Trophoblast cell (in vitro differentiated cells and primary cell): ENCODE results near the gene COL1A2.

Source experiments
- DNase-seq, 2 donors: peaks; one replicate each; pipeline ENCODE4 v3.0.0-alpha.2; 2016
- H2AFZ ChIP-seq: 2 replicates; pipeline ENCODE4 v1.6.1; 2013; ENCODE audit warnings: low read length, moderate library complexity, mild to moderate bottlenecking; ENCODE audit not compliant: insufficient read depth, poor library complexity
- H2AK5ac ChIP-seq: 2 replicates; pipeline ENCODE4 v1.6.1; 2013; ENCODE audit warnings: mild to moderate bottlenecking, low read length
- H2BK120ac ChIP-seq: 2 replicates; pipeline ENCODE4 v1.6.1; 2013; ENCODE audit warnings: low read length, mild to moderate bottlenecking, moderate library complexity; ENCODE audit not compliant: insufficient read depth, poor library complexity
- H2BK12ac ChIP-seq: 2 replicates; pipeline ENCODE4 v1.6.1; 2013; ENCODE audit warnings: mild to moderate bottlenecking, low read length, moderate library complexity
- H2BK5ac ChIP-seq: 2 replicates; pipeline ENCODE4 v1.6.1; 2013; ENCODE audit warnings: low read length, low read depth, moderate library complexity, mild to moderate bottlenecking; ENCODE audit not compliant: poor library complexity
- H3K14ac ChIP-seq: 2 replicates; pipeline ENCODE4 v1.6.1; 2013; ENCODE audit warnings: mild to moderate bottlenecking, low read length
- H3K18ac ChIP-seq: 2 replicates; pipeline ENCODE4 v1.6.1; 2013; ENCODE audit warnings: mild to moderate bottlenecking, low read length
- H3K23ac ChIP-seq: 2 replicates; pipeline ENCODE4 v1.6.1; 2013; ENCODE audit warnings: low read length
- H3K27ac ChIP-seq: 2 replicates; pipeline ENCODE4 v1.5.1; 2013; ENCODE audit warnings: low read depth, mild to moderate bottlenecking, inconsistent platforms, low read length, moderate library complexity
- H3K27me3 ChIP-seq: 2 replicates; pipeline ENCODE4 v1.6.1; 2013; ENCODE audit warnings: inconsistent platforms, mild to moderate bottlenecking, low read length, moderate library complexity; ENCODE audit not compliant: insufficient read depth
- H3K36me3 ChIP-seq, 2 experiments: 1 replicate in 1 of 2; 2 replicates in 1 of 2; pipeline ENCODE4 v1.6.1; 2013; ENCODE audit warnings: low read length in 2 of 2, mild to moderate bottlenecking in 2 of 2, moderate library complexity in 1 of 2; ENCODE audit not compliant: insufficient read depth in 2 of 2, control insufficient read depth in 1 of 2
- H3K4ac ChIP-seq: 2 replicates; pipeline ENCODE4 v1.6.1; 2013; ENCODE audit warnings: low read depth, mild to moderate bottlenecking, low read length, moderate library complexity
- H3K4me1 ChIP-seq, 2 experiments: 1 replicate in 1 of 2; 2 replicates in 1 of 2; pipeline ENCODE4 v1.6.1; 2013; ENCODE audit warnings: low read length in 2 of 2, mild to moderate bottlenecking in 2 of 2, moderate library complexity in 1 of 2; ENCODE audit not compliant: insufficient read depth in 2 of 2, control insufficient read depth in 1 of 2
- H3K4me2 ChIP-seq: 2 replicates; pipeline ENCODE4 v1.6.1; 2013; ENCODE audit warnings: inconsistent platforms, mild to moderate bottlenecking, low read length, moderate library complexity
- H3K4me3 ChIP-seq: 2 replicates; pipeline ENCODE4 v1.5.1; 2013; ENCODE audit warnings: mild to moderate bottlenecking, low read depth, low read length, inconsistent platforms
- H3K79me1 ChIP-seq: one replicate; pipeline ENCODE4 v1.6.1; 2013; ENCODE audit warnings: low read length
- H3K79me2 ChIP-seq: 2 replicates; pipeline ENCODE4 v1.6.1; 2013; ENCODE audit warnings: low read length, mild to moderate bottlenecking; ENCODE audit not compliant: control insufficient read depth, insufficient read depth, poor library complexity
- H3K9ac ChIP-seq: 2 replicates; pipeline ENCODE4 v1.6.1; 2013; ENCODE audit warnings: mild to moderate bottlenecking, low read length
- H3K9me3 ChIP-seq: 2 replicates; pipeline ENCODE4 v1.6.1; 2013; ENCODE audit warnings: low read depth, mild to moderate bottlenecking, control low read depth, inconsistent platforms, low read length; ENCODE audit not compliant: insufficient read depth
- H4K12ac ChIP-seq: 2 replicates; pipeline ENCODE4 v1.6.1; 2013; ENCODE audit warnings: low read depth, mild to moderate bottlenecking, low read length, moderate library complexity
- H4K8ac ChIP-seq: 2 replicates; pipeline ENCODE4 v1.6.1; 2013; ENCODE audit warnings: low read depth, mild to moderate bottlenecking, low read length, moderate library complexity
- H4K91ac ChIP-seq: one replicate; pipeline ENCODE4 v1.6.1; 2013; ENCODE audit warnings: low read depth, mild to moderate bottlenecking, low read length, moderate library complexity
- WGBS: extraction: QIAGEN DNeasy Blood & Tissue Kit; methylation state at CpG from one replicate; pipeline ENCODE4 v1.1.7; 2013; ENCODE audit warnings: missing lambda C conversion rate; ENCODE audit not compliant: insufficient read length, insufficient coverage; ENCODE audit errors: extremely low coverage; 5-methylcytosine and 5-hydroxymethylcytosine counted together

Gene COL1A2

GRCh38 chr7:94395141-94396036 is 694 bp downstream of the COL1A2 start:
- Histone ChIP-seq H3K18ac (peak overlapping the region; percentile 26), H4K12ac (no peak overlapping the region), H2BK120ac (peak overlapping the region; percentile 43), H2AFZ (no peak overlapping the region), H3K36me3 (peaks cover 2 to 3% of the 10 kb centered on the region in 2 experiments), H3K4me2 (peak overlapping the region; percentile 49), H2BK5ac (peak overlapping the region; percentile 66), H3K4me1 (peaks cover 10 to 13% of the 10 kb centered on the region in 2 experiments), H3K79me1 (peaks cover 27% of the 10 kb centered on the region), H3K14ac (peak overlapping the region; percentile 37), H3K23ac (no peak overlapping the region), H4K8ac (peak overlapping the region; percentile 55), H3K9me3 (no peaks in the 10 kb centered on the region), H3K27ac (peak overlapping the region; percentile 48), H3K27me3 (no peaks in the 10 kb centered on the region), H3K9ac (peak overlapping the region; percentile 77), H4K91ac (peak overlapping the region; percentile 72), H3K4me3 (peak overlapping the region; percentile 80), H3K79me2 (peaks cover 6% of the 10 kb centered on the region), H2AK5ac (no peak overlapping the region), H3K4ac (peak overlapping the region; percentile 57), H2BK12ac (peak overlapping the region; percentile 1)
- DNase-seq, result peak; percentile 47 to 86
- WGBS, result no CpG with 5 or more reads among the region's 14 CpGs

GRCh38 chr7:94396037-94396431 is 1.3 kb downstream of the COL1A2 start:
- no peak overlapping the region for H2BK120ac ChIP-seq
- H4K91ac ChIP-seq, result peak overlapping the region; percentile 72
- H3K4me3 ChIP-seq, result peak overlapping the region; percentile 8
- H3K79me2 ChIP-seq, result peaks cover 6% of the 10 kb centered on the region
- no peak overlapping the region for H3K23ac ChIP-seq
- H2AFZ ChIP-seq, result no peak overlapping the region
- no peak overlapping the region for H3K14ac ChIP-seq
- H2BK5ac ChIP-seq, result no peak overlapping the region
- no CpG with 5 or more reads among the region's 3 CpGs for WGBS
- peak overlapping the region; percentile 39 for H3K4ac ChIP-seq
- H3K18ac ChIP-seq, result no peak overlapping the region
- H3K27ac ChIP-seq, result peak overlapping the region; percentile 42
- H3K79me1 ChIP-seq, result peaks cover 25% of the 10 kb centered on the region
- peaks cover 2 to 4% of the 10 kb centered on the region in 2 experiments for H3K36me3 ChIP-seq
- peaks cover 10 to 13% of the 10 kb centered on the region in 2 experiments for H3K4me1 ChIP-seq
- H4K12ac ChIP-seq, result no peak overlapping the region
- H4K8ac ChIP-seq, result peak overlapping the region; percentile 55
- DNase-seq, result no peak
- H3K27me3 ChIP-seq, result no peaks in the 10 kb centered on the region
- H2AK5ac ChIP-seq, result no peak overlapping the region
- H3K4me2 ChIP-seq, result peak overlapping the region; percentile 49
- H3K9me3 ChIP-seq, result no peaks in the 10 kb centered on the region
- peak overlapping the region; percentile 64 for H3K9ac ChIP-seq
- H2BK12ac ChIP-seq, result no peak overlapping the region

- Histone ChIP-seq H2AK5ac (no peak overlapping the region), H3K4me3 (no peak overlapping the region), H3K36me3 (peaks cover 2 to 6% of the 10 kb centered on the region in 2 experiments), H3K18ac (no peak overlapping the region), H3K27ac (no peak overlapping the region), H3K9me3 (no peaks in the 10 kb centered on the region), H3K14ac (no peak overlapping the region), H2AFZ (no peak overlapping the region), H3K4me1 (peaks cover 10 to 13% of the 10 kb centered on the region in 2 experiments), H3K23ac (no peak overlapping the region), H2BK12ac (no peak overlapping the region), H4K12ac (no peak overlapping the region), H3K27me3 (no peaks in the 10 kb centered on the region), H4K91ac (no peak overlapping the region), H2BK120ac (no peak overlapping the region), H3K4me2 (peak overlapping the region; percentile 49), H3K9ac (no peak overlapping the region), H3K79me1 (peaks cover 24% of the 10 kb centered on the region), H4K8ac (no peak overlapping the region), H2BK5ac (no peak overlapping the region), H3K4ac (no peak overlapping the region), H3K79me2 (peaks cover 6% of the 10 kb centered on the region)
- no CpG with 5 or more reads among the region's 4 CpGs for WGBS
- DNase-seq, result no peak
These were observed 1.9 kb downstream of the COL1A2 start for GRCh38 chr7:94396596-94396995.

DNA sequence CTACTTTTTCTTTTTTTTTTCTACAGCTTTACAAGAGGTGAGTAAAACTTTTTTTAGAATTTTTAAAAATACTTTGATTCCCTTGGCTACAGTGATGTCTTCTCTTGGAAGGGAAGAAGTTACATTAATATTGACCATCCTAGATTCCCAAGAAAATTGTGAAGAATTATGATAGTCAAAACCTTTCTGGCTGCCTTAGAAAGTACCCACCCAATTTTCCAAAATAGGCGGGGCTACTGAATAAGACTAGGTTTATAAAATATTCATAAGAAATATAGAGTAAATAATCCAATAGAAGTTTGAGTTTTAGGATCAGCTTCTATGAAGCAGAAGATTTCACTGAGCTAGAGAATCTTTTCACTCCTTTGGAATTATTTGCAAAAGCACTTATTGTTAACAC is 3.0 kb downstream of the COL1A2 start:
- no peak overlapping the region for H2BK12ac ChIP-seq
- peaks cover 6% of the 10 kb centered on the region for H3K79me2 ChIP-seq
- no peak overlapping the region for H3K23ac ChIP-seq
- H2BK120ac ChIP-seq, result no peak overlapping the region
- H3K27ac ChIP-seq, result no peak overlapping the region
- no peak overlapping the region for H3K4me2 ChIP-seq
- H3K4me3 ChIP-seq, result no peak overlapping the region
- no peak overlapping the region for H3K14ac ChIP-seq
- peaks cover 22% of the 10 kb centered on the region for H3K79me1 ChIP-seq
- H3K4ac ChIP-seq, result no peak overlapping the region
- DNase-seq, result no peak
- H4K12ac ChIP-seq, result no peak overlapping the region
- no peak overlapping the region for H3K18ac ChIP-seq
- H4K91ac ChIP-seq, result no peak overlapping the region
- H3K27me3 ChIP-seq, result no peaks in the 10 kb centered on the region
- WGBS, result no CpG with 5 or more reads among the region's 1 CpG
- H3K4me1 ChIP-seq, result peaks cover 10% of the 10 kb centered on the region in 2 experiments
- H3K9ac ChIP-seq, result no peak overlapping the region
- no peaks in the 10 kb centered on the region for H3K9me3 ChIP-seq
- no peak overlapping the region for H2BK5ac ChIP-seq
- peaks cover 2 to 6% of the 10 kb centered on the region in 2 experiments for H3K36me3 ChIP-seq
- H4K8ac ChIP-seq, result no peak overlapping the region
- H2AFZ ChIP-seq, result no peak overlapping the region
- no peak overlapping the region for H2AK5ac ChIP-seq
